Effector memory CD8-positive, alpha-beta T cell (primary cell): ENCODE measurements around the gene NEK7.
A peak's percentile ranks its signal among the peaks of the same experiment; 100 is the strongest.
"Not testable (repeated sequence)": the region's sequence is repeated elsewhere in the genome, so short reads cannot be mapped to it uniquely, and the experiment has no call there.

Source experiments
- ATAC-seq: fragments of 150-1000 bp; cut with Tn5 transposase; replicated peaks from 2 replicates; pipeline ENCODE4 v1.10.0; 2021; ENCODE audit warnings: mild to moderate bottlenecking, moderate library complexity
- DNase-seq, 3 experiments: peaks; one replicate each; pipeline ENCODE4 v3.0.0; 2021
- H3K27ac Mint-ChIP-seq, 2 donors: one replicate each; pipeline ENCODE4 v1.8.0; 2022; ENCODE audit warnings: mild to moderate bottlenecking in 2 of 2, mixed read lengths in 2 of 2, moderate library complexity in 2 of 2
- H3K27me3 Mint-ChIP-seq, 2 donors: one replicate each; pipeline ENCODE4 v1.8.0; 2022; ENCODE audit warnings: mixed read lengths in 2 of 2
- H3K36me3 Mint-ChIP-seq: one replicate; pipeline ENCODE4 v1.8.0; 2022; ENCODE audit warnings: mild to moderate bottlenecking, moderate library complexity, mixed read lengths; ENCODE audit not compliant: insufficient read depth
- H3K4me1 Mint-ChIP-seq, 2 donors: one replicate each; pipeline ENCODE4 v1.8.0; 2022; ENCODE audit warnings: low read depth in 2 of 2, mixed read lengths in 2 of 2
- H3K4me3 Mint-ChIP-seq, 2 donors: one replicate each; pipeline ENCODE4 v1.8.0; 2022; ENCODE audit warnings: mild to moderate bottlenecking in 2 of 2, mixed read lengths in 2 of 2, moderate library complexity in 2 of 2
- H3K9me3 Mint-ChIP-seq, 2 donors: one replicate each; pipeline ENCODE4 v1.8.0; 2022; ENCODE audit warnings: mixed read lengths in 2 of 2

The NEK7 gene

DNA sequence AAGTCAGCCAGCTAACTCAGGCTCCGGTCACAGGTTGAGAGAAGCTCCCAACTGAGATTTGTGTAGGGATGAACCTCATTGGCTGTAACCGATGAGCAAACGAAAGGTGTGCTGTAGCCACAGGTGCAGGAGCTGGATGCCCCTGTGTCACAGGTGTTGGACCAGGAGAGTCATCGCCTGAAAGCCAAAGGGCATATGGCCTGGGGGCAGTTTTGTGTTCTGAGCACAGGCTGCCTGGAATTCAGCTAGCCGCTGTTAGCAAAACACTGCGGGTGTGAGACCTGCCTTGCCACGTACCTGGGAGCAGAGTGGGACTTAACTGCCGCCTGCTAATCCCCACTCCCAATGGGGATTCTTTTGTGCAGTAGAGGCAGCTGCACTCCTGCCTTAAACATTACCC is 55.3 kb downstream of the NEK7 start:
- Mint-ChIP-seq H3K9me3 (peaks cover 2 to 14% of the 10 kb centered on the region in 2 donors), H3K4me3 (no peak overlapping the region), H3K27me3 (no peaks in the 10 kb centered on the region), H3K4me1 (peaks cover 18 to 26% of the 10 kb centered on the region in 2 donors), H3K36me3 (peaks cover 14% of the 10 kb centered on the region), H3K27ac (no peak overlapping the region)
- DNase-seq (no peak), ATAC-seq (no peak)

DNA sequence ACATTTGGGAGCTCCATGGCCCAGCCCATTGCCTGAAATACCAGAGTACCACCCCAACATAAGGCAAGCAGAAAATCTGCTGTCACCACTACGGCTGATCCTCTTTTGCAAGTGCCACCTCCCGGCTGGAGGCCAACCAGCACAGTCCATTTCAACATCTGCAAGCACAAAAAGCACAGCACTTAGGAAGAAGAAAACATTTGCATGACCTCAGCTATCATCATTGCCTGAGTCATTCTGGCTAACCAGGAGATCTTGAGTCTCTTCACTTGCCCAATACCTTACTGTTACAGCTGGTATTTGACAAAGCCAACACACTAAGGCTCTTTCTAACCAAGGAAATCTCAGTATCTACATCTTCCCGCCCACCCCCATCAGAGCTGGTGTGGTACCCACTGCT is 55.9 kb downstream of the NEK7 start:
- Mint-ChIP-seq H3K4me3 (no peak overlapping the region), H3K9me3 (peaks cover 2 to 14% of the 10 kb centered on the region in 2 donors), H3K4me1 (peaks cover 18 to 26% of the 10 kb centered on the region in 2 donors), H3K36me3 (peaks cover 14% of the 10 kb centered on the region), H3K27me3 (no peaks in the 10 kb centered on the region), H3K27ac (no peak overlapping the region)
- no peak for DNase-seq
- no peak for ATAC-seq

DNA sequence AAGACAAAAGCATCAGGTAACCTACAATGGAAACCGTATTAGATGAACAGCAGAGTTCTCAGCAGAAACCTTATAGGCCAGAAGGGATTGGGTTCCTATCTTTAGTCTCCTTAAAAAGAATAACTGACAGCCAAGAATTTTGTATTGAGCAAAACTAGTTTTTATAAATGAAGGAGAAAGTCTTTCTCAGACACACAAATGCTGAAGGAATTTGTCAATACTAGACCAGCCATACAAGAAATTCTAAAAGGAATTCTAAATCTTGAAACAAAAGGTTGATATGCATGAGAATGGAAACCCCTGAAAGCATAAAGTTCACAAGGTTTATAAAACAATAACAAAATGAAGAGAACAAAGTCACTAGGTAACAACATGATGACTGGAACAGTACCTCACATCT is 58.1 kb downstream of the NEK7 start:
- no peak for DNase-seq
- no peak for ATAC-seq
- H3K27me3 Mint-ChIP-seq: no peaks in the 10 kb centered on the region

DNA sequence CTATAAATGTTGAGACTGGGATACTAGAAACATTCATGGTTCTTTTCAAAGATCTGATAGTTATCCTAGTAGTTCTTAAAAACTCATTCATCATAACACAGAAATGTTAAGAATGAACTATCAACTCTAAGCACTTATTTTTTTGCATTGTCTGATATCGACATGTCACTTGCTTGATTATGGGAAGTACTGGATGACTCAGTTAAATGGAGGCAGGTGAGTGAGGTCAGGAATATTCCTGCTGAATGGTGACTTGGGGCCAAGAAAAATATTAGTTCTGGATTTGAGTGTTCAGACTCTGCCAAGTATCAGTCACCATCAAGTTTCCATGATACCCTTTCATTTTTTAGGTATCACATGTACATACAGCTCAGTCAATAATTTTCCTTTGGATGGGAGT is 63.6 kb downstream of the NEK7 start:
- H3K27ac Mint-ChIP-seq: peak overlapping the region in 1 of 2 donors; percentile 14
- no peak overlapping the region for H3K4me3 Mint-ChIP-seq
- no peaks in the 10 kb centered on the region for H3K36me3 Mint-ChIP-seq
- H3K9me3 Mint-ChIP-seq: peaks cover 0 to 8% of the 10 kb centered on the region in 2 donors
- H3K27me3 Mint-ChIP-seq: no peaks in the 10 kb centered on the region
- ATAC-seq (no peak), DNase-seq (no peak)
- H3K4me1 Mint-ChIP-seq: peaks cover 26 to 38% of the 10 kb centered on the region in 2 donors

More for the DNA sequence above, 58.1 kb downstream of the NEK7 start:
- H3K4me1 Mint-ChIP-seq: peaks cover 16 to 27% of the 10 kb centered on the region in 2 donors
- no peak overlapping the region for H3K27ac Mint-ChIP-seq
- no peak overlapping the region for H3K4me3 Mint-ChIP-seq
- peaks cover 2 to 14% of the 10 kb centered on the region in 2 donors for H3K9me3 Mint-ChIP-seq
- peaks cover 11% of the 10 kb centered on the region for H3K36me3 Mint-ChIP-seq

DNA sequence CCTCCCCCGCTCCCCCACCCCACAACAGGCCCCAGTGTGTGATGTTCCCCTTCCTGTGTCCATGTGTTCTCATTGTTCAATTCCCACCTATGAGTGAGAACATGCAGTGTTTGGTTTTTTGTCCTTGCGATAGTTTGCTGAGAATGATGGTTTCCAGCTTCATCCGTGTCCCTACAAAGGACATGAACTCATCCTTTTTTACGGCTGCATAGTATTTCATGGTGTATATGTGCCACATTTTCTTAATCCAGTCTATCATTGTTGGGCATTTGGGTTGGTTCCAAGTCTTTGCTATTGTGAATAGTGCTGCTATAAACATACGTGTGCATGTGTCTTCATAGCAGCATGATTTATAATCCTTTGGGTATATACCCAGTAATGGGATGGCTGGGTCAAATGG is 70.2 kb downstream of the NEK7 start:
- ATAC-seq, H3K4me3 Mint-ChIP-seq, H3K36me3 Mint-ChIP-seq, H3K27ac Mint-ChIP-seq, H3K27me3 Mint-ChIP-seq, DNase-seq, H3K9me3 Mint-ChIP-seq: not testable (repeated sequence)
- peaks cover 20 to 42% of the 10 kb centered on the region in 2 donors for H3K4me1 Mint-ChIP-seq

DNA sequence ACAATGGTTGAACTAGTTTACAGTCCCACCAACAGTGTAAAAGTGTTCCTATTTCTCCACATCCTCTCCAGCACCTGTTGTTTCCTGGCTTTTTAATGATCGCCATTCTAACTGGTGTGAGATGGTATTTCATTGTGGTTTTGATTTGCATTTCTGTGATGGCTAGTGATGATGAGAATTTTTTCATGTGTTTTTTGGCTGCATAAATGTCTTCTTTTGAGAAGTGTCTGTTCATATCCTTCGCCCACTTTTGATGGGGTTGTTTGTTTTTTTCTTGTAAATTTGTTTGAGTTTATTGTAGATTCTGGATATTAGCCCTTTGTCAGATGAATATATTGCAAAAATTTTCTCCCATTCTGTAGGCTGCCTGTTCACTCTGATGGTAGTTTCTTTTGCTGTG is 70.7 kb downstream of the NEK7 start:
- H3K36me3 Mint-ChIP-seq, ATAC-seq, H3K4me3 Mint-ChIP-seq, DNase-seq, H3K9me3 Mint-ChIP-seq, H3K27ac Mint-ChIP-seq, H3K27me3 Mint-ChIP-seq: not testable (repeated sequence)
- H3K4me1 Mint-ChIP-seq: peaks cover 21 to 43% of the 10 kb centered on the region in 2 donors

DNA sequence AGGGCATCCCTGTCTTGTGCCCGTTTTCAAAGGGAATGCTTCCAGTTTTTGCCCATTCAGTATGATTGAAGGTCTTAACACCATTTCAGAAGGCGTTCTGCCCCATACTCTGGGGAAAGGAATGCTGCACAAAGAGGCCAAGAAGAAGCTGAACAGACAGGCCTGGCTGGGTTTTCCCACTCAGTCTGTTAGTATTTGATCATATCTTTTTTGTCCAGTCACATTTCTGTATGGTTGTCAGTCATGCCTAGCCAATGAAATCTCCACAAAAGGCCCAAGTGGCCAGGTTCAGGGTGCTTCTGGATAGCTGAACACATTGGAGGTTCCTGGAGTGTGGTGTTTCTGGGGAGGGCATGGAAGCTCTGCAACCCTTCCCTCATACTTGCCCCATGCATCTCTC is 72.1 kb downstream of the NEK7 start:
- peaks cover 20 to 43% of the 10 kb centered on the region in 2 donors for H3K4me1 Mint-ChIP-seq
- peak overlapping the region in 1 of 2 donors; percentile 18 for H3K4me3 Mint-ChIP-seq
- H3K36me3 Mint-ChIP-seq: peaks cover 3% of the 10 kb centered on the region
- no peak for DNase-seq
- no peaks in the 10 kb centered on the region for H3K9me3 Mint-ChIP-seq
- H3K27me3 Mint-ChIP-seq: no peaks in the 10 kb centered on the region
- peak overlapping the region; percentile 17 to 74 for H3K27ac Mint-ChIP-seq
- ATAC-seq: no peak

DNA sequence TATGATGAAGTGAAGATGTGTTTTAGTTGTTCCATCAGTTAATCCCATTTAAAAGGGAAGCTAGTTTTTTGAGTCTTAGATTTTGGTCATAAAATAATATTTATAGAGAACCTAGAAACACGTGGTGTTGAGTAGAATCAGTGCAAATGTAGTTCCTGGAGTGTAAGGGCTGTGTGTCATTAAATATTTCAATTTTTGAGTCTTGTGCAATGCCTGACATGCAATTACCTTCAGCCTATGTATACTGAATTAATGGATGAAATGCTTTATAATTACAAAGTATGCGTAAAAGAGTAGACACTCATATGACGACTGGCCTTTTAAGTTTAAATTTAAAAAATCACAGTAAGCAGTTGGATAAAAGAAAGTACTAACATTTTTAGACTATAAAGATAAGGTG is 75.0 kb downstream of the NEK7 start:
- Mint-ChIP-seq H3K4me1 (peaks cover 19 to 49% of the 10 kb centered on the region in 2 donors), H3K9me3 (no peaks in the 10 kb centered on the region), H3K27me3 (no peaks in the 10 kb centered on the region), H3K36me3 (peaks cover 3% of the 10 kb centered on the region), H3K27ac (peak overlapping the region in 1 of 2 donors; percentile 80), H3K4me3 (no peak overlapping the region)
- DNase-seq (no peak), ATAC-seq (no peak)

DNA sequence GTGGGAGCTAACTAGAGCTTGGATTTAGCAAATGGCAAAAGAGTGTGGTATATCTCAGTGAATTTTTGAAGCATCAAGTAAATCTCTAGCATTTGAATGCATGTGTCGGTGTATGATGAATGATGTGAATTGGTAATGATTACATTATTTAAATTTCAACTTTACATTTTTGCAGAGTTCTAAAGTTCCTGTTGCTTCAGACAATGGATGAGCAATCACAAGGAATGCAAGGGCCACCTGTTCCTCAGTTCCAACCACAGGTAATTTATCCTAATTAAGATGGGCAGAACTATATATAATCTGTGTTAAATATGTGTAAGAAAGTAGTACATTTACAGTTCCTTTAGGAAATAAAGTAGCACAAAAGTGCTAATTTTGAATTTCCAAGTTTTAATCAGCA is 75.6 kb downstream of the NEK7 start:
- Mint-ChIP-seq H3K27ac (peak overlapping the region in 1 of 2 donors; percentile 80), H3K36me3 (peaks cover 3% of the 10 kb centered on the region)

DNA sequence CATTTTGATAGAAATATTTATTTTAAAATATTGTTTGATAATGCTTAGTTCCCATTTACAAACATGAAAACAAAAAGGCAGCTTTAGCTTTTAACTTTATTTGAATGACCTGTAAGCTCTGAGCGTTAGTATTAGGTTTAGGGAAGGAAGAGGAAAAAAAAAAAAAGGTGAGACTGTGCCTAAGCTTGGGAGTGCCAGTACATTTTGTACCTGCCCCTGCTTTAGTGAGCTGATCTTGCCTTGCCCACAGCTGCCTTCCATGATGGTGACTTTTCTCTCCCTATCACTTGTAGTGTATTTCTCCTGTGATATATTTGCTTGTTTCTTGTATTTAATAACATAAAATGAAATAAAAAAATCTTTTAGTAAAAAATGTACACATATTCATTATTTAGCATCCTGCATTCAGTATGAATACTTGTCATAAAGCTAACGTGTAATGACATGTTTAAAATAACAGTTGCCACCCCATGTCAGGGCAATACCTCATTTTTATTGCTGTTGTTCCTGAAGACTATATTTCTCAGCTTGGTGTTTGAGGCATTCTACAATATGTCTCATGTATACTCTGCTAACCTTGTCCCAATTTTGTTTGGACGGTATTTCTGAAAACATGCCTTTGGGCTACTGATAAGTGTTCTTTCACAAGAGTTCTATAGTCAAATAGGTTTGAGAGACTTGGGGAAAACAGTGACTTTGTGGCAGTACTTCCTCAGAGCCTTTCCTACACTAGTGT is 76.3 kb downstream of the NEK7 start:
- H3K36me3 Mint-ChIP-seq: peaks cover 3% of the 10 kb centered on the region
- H3K4me1 Mint-ChIP-seq: peaks cover 19 to 49% of the 10 kb centered on the region in 2 donors
- no peaks in the 10 kb centered on the region for H3K9me3 Mint-ChIP-seq
- H3K4me3 Mint-ChIP-seq: no peak overlapping the region
- no peaks in the 10 kb centered on the region for H3K27me3 Mint-ChIP-seq
- DNase-seq (no peak), ATAC-seq (no peak)
- no peak overlapping the region for H3K27ac Mint-ChIP-seq

More for the DNA sequence above, 75.6 kb downstream of the NEK7 start:
- ATAC-seq (no peak), DNase-seq (no peak)
- Mint-ChIP-seq H3K4me3 (no peak overlapping the region), H3K9me3 (no peaks in the 10 kb centered on the region), H3K4me1 (peaks cover 19 to 49% of the 10 kb centered on the region in 2 donors), H3K27me3 (no peaks in the 10 kb centered on the region)

DNA sequence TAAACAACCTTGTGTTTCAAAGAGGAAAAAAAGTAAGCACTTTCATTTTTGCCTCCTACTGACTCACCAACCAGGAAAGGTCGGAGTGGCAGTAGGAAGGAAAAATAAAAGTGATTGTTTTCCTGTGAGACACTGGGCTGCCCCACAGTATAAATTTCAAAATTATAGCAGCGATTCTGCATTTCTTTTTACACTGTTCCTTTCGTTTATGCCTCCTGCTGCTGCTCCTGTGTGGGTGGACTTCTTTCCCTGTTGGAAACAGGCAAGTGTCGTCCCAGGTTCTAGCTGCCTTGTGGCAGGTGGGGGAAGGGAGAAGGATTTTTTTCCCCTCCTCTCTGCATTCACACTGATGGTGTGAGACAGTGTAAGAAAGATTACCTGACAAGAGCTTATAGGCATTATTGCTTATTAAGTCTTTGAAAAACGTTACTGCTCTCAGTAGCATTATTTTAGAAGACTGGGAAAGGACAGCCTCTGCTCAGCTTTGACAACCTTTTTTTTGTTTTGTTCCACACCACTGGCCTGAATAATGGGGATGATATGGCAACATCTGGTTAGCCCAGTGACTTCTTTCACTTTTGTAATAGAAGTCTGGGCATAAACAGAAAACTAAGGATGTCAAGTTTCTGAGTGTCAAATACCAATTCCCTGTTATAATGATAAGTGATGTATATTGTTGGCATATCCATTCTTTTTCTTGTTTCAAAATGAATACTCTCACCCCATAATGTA is 77.9 kb downstream of the NEK7 start:
- peak; percentile 44 for ATAC-seq
- Mint-ChIP-seq H3K27me3 (no peaks in the 10 kb centered on the region), H3K4me1 (peaks cover 10 to 39% of the 10 kb centered on the region in 2 donors), H3K36me3 (peaks cover 3% of the 10 kb centered on the region), H3K27ac (peak overlapping the region in 1 of 2 donors; percentile 35), H3K9me3 (no peaks in the 10 kb centered on the region), H3K4me3 (peak overlapping the region; percentile 38 to 44)
- no peak for DNase-seq

DNA sequence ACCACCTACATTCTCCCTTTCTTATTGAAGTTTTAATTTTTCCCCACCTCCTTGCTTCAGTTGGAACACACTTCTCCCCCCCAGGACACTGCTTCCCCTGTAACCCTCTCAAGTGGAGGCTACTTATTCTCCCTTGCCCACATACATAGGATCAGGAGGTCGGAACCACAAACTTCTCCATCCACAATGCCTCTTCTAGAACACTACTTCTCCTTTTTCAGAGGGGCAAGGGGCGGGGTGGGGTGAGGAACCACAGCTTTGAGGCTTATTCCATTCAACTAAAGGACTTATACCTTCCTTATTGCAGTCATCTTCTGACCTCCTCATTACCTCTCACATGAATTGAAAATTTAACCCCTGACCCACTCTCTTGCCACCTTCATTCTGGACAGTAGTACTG is 81.3 kb downstream of the NEK7 start:
- H3K27ac Mint-ChIP-seq: no peak overlapping the region
- ATAC-seq (peak; percentile 28), DNase-seq (no peak)
- H3K4me3 Mint-ChIP-seq: no peak overlapping the region
- no peaks in the 10 kb centered on the region for H3K9me3 Mint-ChIP-seq
- peaks cover 4% of the 10 kb centered on the region for H3K36me3 Mint-ChIP-seq
- H3K27me3 Mint-ChIP-seq: no peaks in the 10 kb centered on the region
- H3K4me1 Mint-ChIP-seq: peaks cover 14 to 39% of the 10 kb centered on the region in 2 donors

DNA sequence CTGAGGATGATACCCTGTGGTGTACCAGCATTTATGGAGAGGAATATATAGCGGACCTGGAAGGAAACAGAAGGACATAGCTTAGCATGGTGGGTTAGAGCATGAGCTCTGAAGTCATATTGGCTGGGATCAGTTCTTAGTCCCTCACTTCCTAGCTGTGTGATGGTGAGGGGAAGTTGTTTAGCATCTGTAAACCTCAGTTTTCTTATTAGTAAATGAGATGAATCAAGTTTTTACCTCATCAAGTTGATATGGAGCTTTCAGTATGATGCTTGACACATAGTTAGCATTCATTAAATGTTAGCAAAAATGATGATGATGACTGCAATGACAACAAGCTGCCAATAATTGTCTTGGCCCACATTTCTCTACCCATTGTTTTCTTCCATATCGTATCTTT is 84.8 kb downstream of the NEK7 start:
- Mint-ChIP-seq H3K27ac (peak overlapping the region in 1 of 2 donors; percentile 86), H3K36me3 (peaks cover 9% of the 10 kb centered on the region), H3K4me1 (peaks cover 14 to 41% of the 10 kb centered on the region in 2 donors), H3K4me3 (peak overlapping the region in 1 of 2 donors; percentile 43), H3K9me3 (no peaks in the 10 kb centered on the region), H3K27me3 (no peaks in the 10 kb centered on the region)
- DNase-seq: no peak
- ATAC-seq: peak; percentile 37

DNA sequence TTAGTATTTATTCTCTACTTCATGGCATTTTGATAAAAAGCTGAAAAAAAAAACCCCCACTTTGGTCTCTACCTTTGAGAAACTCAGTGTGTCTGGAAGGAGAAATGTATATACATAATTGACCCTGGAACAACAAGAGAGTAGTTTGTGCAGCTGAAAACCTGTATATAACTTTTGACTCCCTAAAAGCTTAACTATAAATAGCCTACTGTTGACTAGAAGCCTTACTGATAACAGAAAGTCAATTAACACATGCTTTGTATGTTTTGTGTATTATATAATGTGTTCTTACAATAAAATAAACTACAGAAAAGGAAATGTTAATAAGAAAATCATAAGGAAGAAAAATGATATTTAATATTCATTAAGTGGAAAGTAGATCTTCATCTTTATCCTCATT is 88.0 kb downstream of the NEK7 start:
- H3K4me3 Mint-ChIP-seq: no peak overlapping the region
- no peaks in the 10 kb centered on the region for H3K27me3 Mint-ChIP-seq
- H3K36me3 Mint-ChIP-seq: peaks cover 9% of the 10 kb centered on the region
- H3K4me1 Mint-ChIP-seq: peaks cover 16 to 54% of the 10 kb centered on the region in 2 donors
- DNase-seq (no peak), ATAC-seq (no peak)
- no peak overlapping the region for H3K27ac Mint-ChIP-seq
- no peaks in the 10 kb centered on the region for H3K9me3 Mint-ChIP-seq
